ENCODE data around the gene C12orf43. TPM values are rescaled to one million over a fixed set of nuclear protein-coding genes. Genes with fewer than 3 reads are reported as not detected.
A peak's percentile ranks its signal among the peaks of the same experiment; 100 is the strongest.

The C12orf43 gene
- total RNA-seq, 1 experiment from 2014 or later = 25.7 TPM

DNA sequence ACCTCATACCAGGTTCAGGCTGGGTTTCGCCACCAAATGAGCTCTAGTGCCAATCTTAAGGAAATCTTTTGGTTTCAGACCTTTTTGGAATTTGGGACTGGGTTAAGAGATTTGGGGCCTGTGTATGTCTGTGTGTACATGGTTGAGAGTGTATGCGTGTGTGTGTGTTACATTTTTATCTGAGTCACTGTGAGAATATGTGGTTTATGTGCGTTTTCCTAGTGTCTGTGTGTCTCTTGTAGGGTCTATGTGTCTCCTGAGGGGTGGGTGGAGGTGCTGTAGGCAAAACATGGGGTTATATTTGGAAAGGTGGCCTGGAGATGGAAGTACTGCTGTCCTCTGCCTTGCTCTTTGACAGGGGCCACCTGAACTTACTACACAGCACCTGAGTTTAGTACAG is 17.9 kb downstream of the C12orf43 start:
- H3K4me1 ChIP-seq (ENCODE audit: insufficient read depth, low read length) = no peaks in the 10 kb centered on the region
- TF ChIP-seq, protein P1, sequence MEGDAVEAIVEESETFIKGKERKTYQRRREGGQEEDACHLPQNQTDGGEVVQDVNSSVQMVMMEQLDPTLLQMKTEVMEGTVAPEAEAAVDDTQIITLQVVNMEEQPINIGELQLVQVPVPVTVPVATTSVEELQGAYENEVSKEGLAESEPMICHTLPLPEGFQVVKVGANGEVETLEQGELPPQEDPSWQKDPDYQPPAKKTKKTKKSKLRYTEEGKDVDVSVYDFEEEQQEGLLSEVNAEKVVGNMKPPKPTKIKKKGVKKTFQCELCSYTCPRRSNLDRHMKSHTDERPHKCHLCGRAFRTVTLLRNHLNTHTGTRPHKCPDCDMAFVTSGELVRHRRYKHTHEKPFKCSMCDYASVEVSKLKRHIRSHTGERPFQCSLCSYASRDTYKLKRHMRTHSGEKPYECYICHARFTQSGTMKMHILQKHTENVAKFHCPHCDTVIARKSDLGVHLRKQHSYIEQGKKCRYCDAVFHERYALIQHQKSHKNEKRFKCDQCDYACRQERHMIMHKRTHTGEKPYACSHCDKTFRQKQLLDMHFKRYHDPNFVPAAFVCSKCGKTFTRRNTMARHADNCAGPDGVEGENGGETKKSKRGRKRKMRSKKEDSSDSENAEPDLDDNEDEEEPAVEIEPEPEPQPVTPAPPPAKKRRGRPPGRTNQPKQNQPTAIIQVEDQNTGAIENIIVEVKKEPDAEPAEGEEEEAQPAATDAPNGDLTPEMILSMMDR (conservative IDR thresholded peaks at IDR 0.05) = no peak
- H2BK12ac ChIP-seq (ENCODE audit: insufficient read length, low read depth, low read length) = no peak overlapping the region
- no peak overlapping the region for H2BK120ac ChIP-seq (ENCODE audit: low read depth, low read length, poor library complexity, severe bottlenecking)
- H3K27ac Mint-ChIP-seq = peak overlapping the region in 1 of 3 experiments; percentile 9; a peak in 1 of 7 replicates
- H3K56ac ChIP-seq (ENCODE audit: insufficient read length, low read depth, low read length) = no peak overlapping the region
- no peak overlapping the region for H2AK5ac ChIP-seq (ENCODE audit: insufficient read length, low read length)
- peaks cover 3 to 13% (median 11%) of the 10 kb centered on the region in 3 experiments; a peak in 6 of 7 replicates for H3K36me3 Mint-ChIP-seq (ENCODE audit: insufficient read depth in 1 of 3, low read depth in 3 of 3)
- no peak overlapping the region for H2AFZ ChIP-seq (ENCODE audit: low read length)
- no peak overlapping the region for H3K27ac ChIP-seq (ENCODE audit: insufficient read length, low read depth, low read length)
- H4K5ac ChIP-seq (ENCODE audit: insufficient read length, low read depth, low read length) = no peak overlapping the region
- H3K9me3 Mint-ChIP-seq = peaks cover 0 to 3% of the 10 kb centered on the region in 2 experiments; a peak in 2 of 5 replicates
- no peak overlapping the region for H3K14ac ChIP-seq (ENCODE audit: insufficient read depth, low read length)
- no peak overlapping the region for H3K4ac ChIP-seq (ENCODE audit: low read depth, low read length)
- H2BK5ac ChIP-seq (ENCODE audit: insufficient read length, low read length) = no peak overlapping the region
- H4K8ac ChIP-seq (replicated peaks; ENCODE audit: insufficient read length, low read depth, low read length) = no peak overlapping the region
- H3K23ac ChIP-seq (ENCODE audit: insufficient read length, low read depth, low read length) = no peak overlapping the region
- H2BK15ac ChIP-seq (ENCODE audit: low read depth, low read length) = no peak overlapping the region
- H3T11ph ChIP-seq (ENCODE audit: low read length) = no peak overlapping the region
- H3K23me2 ChIP-seq (ENCODE audit: insufficient read length, low read depth, low read length, poor library complexity, severe bottlenecking) = no peaks in the 10 kb centered on the region
- H3K9me3 ChIP-seq (ENCODE audit: control insufficient read depth, low read depth, low read length) = no peaks in the 10 kb centered on the region
- H4K20me1 ChIP-seq (ENCODE audit: control insufficient read depth, insufficient read depth, insufficient read length) = no peaks in the 10 kb centered on the region
- no peak overlapping the region for H3K4me2 ChIP-seq (ENCODE audit: insufficient read depth, insufficient read length, low read length)
- no peaks in the 10 kb centered on the region for H3K79me2 ChIP-seq (ENCODE audit: insufficient read depth, low read length)
- no peak overlapping the region for H3K18ac ChIP-seq (ENCODE audit: insufficient read length, low read depth, low read length)
- no peaks in the 10 kb centered on the region for H3K27me3 ChIP-seq (ENCODE audit: insufficient read depth, low read length)
- no peaks in the 10 kb centered on the region for H3K79me1 ChIP-seq (ENCODE audit: insufficient read depth, low read depth, low read length, poor library complexity, severe bottlenecking)
- H2BK20ac ChIP-seq (ENCODE audit: low read depth, low read length, poor library complexity, severe bottlenecking) = no peak overlapping the region
- WGBS (ENCODE audit: extremely low coverage, insufficient read length, low lambda C conversion rate) = no CpG with 5 or more reads among the region's 3 CpGs
- no peak overlapping the region for H3K4me3 Mint-ChIP-seq
- peaks cover 6 to 10% of the 10 kb centered on the region in 2 experiments for H3K4me1 Mint-ChIP-seq
- no peak overlapping the region for H3K9ac ChIP-seq (ENCODE audit: extremely low read depth, insufficient read length, low read length)
- no peak for DNase-seq
- no peak overlapping the region for H4K91ac ChIP-seq (ENCODE audit: insufficient read length, low read depth, low read length)
- peaks cover 5% of the 10 kb centered on the region for H3K27me3 Mint-ChIP-seq (ENCODE audit: low read depth)
